PC-3 (cell line): ENCODE measurements around the gene S100B.

Source experiments
- CTCF ChIP-seq: fragments of 300-600 bp; sonication (generic); conservative IDR thresholded peaks from 2 replicates; pipeline ENCODE4 v1.5.1; 2017; ENCODE audit warnings: antibody characterized with exemption, low read depth, mild to moderate bottlenecking, low read length
- EZH2 ChIP-seq: fragments of 300-600 bp; sonication (generic); IDR thresholded peaks from one replicate; pipeline ENCODE4 v1.6.1; 2017; ENCODE audit warnings: antibody characterized with exemption, mild to moderate bottlenecking, low read length; ENCODE audit not compliant: unreplicated experiment
- EZH2phosphoT487 ChIP-seq: fragments of 300-600 bp; sonication (generic); IDR thresholded peaks from 2 replicates; pipeline ENCODE4 v1.6.1; 2018; ENCODE audit warnings: mild to moderate bottlenecking, antibody characterized with exemption, low read length, borderline replicate concordance

GRCh38 chr21:46568562-46568961, 36.3 kb downstream of the S100B start:
- TF ChIP-seq CTCF (no peak), EZH2 (no peak), EZH2phosphoT487 (no peak)
